ENCODE results near the gene NFASC. TPM values are rescaled to one million over a fixed set of nuclear protein-coding genes. Genes with fewer than 3 reads are reported as not detected.

Gene NFASC
- total RNA-seq, 1 donor from 2014 or later, result 0.80 TPM

DNA sequence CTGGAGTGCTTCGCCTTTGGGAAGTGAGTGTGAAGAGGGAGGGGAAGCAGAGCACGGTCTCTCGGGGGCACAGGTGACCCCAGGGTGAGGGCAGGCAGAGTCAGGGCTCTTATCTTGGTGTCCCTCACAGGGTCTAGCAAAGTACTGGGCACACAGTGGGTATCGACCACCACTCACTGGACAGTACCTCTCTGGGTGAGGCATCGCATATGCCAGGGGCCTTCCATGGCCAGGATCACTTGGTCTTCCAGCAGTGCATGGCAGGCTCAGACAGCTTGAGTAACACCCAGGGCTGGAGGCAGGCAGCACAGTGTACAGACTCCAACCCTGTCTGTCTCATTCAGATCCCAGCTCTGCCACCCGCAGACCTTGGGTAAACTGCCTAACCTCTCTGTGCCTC lies 189.0 kb downstream of the NFASC start:
- DNase-seq (ENCODE audit: low read depth), result no peak

DNA sequence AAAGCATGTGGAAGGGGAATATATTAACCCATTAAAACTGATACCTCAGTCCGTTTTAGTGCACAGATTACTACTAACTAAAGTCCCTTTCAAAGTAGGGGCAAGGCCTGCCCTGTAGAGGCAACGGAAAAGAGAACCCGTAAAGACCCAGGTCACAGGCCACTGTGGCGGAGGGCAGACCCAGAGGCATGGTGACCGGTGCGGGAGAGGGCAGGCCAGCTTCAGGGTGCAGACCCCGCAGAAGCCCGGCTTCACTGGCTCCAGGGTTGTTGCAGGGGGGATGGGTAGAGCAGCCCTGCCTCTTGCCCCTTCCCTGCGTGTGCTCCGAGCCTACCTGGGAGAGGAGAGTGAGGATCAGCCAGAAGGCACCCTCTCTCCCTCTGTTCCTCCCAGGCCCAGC lies 190.1 kb downstream of the NFASC start:
- no peak for DNase-seq (ENCODE audit: low read depth)

DNA sequence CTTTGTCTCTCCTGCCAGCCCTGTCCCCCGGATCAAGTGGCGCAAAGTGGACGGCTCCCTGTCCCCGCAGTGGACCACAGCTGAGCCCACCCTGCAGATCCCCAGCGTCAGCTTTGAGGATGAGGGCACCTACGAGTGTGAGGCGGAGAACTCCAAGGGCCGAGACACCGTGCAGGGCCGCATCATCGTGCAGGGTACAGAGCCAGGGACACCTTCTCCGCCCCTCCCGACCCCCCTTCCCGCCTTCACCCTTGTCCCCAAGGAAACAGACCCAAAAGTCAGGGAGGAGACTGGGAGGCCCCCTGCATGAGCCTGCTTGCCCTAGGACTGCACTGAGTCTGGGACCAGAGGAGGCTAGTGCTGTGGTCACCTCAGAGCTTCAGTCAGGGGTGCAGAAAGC lies 190.6 kb downstream of the NFASC start:
- DNase-seq (ENCODE audit: low read depth), result no peak

DNA sequence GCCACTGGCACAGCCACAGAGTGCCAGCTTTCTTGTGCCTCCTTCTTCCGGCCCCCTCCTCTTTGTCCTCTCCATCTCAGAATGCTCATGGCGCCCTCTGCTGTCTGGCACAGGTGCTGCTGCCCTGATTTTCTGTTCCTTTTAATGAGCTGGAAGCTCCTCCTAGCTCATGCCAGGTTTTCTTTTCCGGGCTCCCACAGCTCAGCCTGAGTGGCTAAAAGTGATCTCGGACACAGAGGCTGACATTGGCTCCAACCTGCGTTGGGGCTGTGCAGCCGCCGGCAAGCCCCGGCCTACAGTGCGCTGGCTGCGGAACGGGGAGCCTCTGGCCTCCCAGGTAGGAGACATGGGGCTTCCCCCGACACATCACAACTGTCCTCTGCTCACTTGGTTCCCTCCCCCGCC lies 191.0 kb downstream of the NFASC start:
- DNase-seq (ENCODE audit: low read depth), result peak; percentile 70

DNA sequence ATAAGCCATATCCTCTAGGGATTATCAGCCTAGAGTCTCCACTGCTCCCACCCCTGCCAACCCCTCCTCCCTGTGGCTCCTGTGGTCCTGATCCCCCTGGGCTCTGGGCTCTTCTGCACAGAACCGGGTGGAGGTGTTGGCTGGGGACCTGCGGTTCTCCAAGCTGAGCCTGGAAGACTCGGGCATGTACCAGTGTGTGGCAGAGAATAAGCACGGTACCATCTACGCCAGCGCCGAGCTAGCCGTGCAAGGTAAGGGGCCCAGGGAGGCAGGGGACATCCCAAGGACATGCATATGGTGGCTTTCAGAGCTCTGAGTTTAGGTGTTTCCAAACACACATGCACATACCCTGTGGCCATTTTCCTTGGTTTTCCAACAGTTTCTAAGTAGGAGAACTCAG lies 191.7 kb downstream of the NFASC start:
- no peak for DNase-seq (ENCODE audit: low read depth)

DNA sequence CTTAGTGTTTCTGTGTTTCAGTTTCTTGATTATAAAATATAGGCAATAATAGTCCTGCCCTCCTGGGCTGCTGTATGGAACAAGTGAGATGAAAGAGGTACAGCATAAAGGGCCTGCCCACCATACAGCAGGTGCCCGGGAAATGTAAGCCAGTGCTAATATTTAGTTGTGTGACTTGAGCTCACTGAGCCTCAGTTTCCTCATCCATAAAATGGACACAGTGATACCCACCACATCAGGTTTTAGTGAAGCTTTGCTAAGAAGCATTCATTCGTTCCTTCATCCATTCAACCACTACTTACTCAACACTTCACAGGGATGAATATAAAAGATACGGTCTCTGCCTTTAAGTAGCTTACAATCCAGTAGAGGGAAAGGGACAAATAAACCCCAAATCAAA lies 192.2 kb downstream of the NFASC start:
- no peak for DNase-seq (ENCODE audit: low read depth)

DNA sequence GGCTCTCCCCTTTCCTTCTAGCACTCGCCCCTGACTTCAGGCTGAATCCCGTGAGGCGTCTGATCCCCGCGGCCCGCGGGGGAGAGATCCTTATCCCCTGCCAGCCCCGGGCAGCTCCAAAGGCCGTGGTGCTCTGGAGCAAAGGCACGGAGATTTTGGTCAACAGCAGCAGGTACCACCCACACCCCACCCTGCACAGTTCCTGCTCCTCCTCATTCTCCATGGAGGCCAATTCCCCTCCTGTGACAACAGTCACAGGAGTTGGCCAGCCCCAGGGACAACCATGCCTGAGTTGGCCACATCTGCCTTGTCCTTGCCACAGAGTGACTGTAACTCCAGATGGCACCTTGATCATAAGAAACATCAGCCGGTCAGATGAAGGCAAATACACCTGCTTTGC lies 193.6 kb downstream of the NFASC start:
- no peak for DNase-seq (ENCODE audit: low read depth)

DNA sequence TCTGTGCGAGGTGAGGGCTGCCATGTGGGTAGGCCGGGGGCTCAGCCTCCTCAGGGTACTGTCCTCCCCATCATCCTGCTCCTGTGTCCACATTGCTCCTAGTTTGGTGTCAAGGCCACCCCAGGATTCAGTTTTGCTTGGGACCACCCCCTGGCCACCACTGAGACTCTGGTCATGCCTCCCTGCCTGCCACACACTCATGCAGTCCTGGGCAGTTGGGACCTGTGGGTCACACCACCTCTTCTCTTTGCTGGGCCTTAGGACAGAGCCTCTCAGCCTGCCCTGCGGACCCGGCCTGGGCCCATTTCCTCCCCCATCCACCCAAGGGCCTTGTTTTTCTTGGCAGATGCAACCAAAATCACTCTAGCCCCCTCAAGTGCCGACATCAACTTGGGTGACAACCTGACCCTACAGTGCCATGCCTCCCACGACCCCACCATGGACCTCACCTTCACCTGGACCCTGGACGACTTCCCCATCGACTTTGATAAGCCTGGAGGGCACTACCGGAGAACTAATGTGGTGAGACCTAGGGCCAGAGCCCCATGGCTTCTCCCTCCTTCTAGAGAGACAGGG lies 194.2 kb downstream of the NFASC start:
- no peak for DNase-seq (ENCODE audit: low read depth)

DNA sequence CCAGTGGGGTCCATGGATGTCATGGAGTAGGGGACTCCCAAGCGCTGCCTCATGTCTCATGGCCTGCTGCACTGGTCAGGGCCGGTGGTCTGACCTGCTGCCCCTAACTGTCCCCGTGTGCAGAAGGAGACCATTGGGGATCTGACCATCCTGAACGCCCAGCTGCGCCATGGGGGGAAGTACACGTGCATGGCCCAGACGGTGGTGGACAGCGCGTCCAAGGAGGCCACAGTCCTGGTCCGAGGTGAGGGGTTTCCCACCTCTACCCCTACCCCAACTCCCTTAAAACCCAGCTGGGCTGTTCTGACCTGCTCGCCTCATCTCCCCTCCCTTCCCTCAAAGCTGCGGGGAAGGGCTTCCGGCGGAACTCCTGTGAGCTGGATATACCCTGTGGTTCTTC lies 195.0 kb downstream of the NFASC start:
- DNase-seq (ENCODE audit: low read depth), result no peak

DNA sequence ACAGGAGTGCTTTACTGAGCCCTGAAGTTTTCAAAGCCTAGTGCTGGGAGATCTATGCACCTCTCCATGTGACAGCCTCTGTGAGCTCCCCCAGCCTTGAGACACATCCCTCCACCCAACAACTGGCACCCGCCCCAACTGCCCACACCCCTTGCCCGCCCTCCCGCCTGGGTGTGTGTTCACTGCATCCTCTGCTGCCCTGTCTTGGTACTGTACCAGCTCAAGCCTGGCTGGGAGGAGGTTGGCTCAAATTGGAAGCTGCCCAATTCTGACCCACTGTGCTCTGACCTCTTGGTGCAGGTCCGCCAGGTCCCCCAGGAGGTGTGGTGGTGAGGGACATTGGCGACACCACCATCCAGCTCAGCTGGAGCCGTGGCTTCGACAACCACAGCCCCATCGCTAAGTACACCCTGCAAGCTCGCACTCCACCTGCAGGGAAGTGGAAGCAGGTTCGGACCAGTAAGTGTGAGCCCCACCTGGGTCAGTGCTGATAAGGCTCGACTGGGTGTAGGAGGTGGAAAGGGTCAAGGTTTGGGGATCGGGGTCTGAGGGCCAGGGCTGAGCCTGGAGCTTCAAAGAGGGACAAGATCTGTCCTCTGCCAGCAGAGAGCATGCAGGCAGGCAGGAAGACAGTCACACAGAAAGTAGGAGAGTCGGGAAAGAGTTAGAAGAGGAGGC lies 195.6 kb downstream of the NFASC start:
- no peak for DNase-seq (ENCODE audit: low read depth)

DNA sequence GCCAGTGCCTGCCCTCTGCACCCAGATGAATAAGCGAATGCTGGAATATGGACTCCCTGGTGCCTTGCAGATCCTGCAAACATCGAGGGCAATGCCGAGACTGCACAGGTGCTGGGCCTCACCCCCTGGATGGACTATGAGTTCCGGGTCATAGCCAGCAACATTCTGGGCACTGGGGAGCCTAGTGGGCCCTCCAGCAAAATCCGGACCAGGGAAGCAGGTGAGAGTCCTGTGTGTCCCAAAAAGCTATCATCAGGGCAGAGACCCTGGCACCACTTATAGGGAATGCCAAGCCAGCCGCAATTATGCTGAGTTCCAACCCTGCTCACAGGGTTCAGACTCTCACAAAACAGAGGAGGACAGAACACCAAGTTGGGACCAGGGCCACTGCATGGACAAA lies 196.4 kb downstream of the NFASC start:
- DNase-seq (ENCODE audit: low read depth), result no peak

DNA sequence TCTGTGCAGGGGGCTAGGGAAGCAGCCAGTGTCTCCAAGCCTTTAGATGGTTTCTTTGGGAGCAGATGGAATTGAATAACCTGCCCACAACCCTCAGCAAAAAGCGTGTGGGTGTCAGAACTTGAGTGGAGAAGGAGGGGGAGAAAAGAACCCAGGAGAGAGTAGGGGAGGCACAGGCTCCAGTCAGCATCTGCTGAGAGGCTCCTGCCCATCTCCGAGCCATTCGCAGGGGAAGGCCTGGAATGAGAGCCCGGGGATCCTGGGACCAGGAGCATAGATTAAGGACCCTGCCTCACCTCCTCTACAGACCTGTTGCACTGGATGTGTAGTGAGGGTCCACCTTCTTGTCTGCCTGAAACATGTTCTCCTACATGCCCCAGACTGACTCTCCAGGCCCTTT lies 197.3 kb downstream of the NFASC start:
- no peak for DNase-seq (ENCODE audit: low read depth)

DNA sequence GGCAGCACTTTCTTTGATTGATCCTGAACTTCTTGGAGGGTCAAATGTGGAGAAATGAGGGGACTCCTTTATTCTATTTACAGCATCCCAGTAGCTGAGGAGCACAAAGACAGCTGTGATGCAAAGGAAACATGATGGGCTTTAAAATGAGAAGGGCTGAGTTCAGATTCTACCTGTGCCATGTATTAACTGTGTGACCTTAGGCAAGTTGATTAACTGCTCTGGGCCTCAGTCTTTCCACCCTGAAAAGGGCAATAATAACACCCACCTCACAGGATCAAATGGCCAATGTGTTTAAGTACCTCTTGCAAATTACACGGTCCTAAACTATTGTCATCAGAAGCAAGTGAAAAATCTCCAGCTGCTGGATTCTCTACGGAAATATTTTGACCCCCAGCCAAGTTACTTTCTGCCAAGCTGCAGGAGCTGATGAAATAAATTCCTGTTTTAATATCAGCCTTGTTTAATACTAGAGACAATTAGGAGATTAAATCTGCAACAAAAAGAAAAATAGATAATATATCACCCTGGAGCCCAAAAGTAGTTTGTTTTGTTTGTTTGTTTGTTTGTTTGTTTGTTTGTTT lies 197.9 kb downstream of the NFASC start:
- no peak for DNase-seq (ENCODE audit: low read depth)

DNA sequence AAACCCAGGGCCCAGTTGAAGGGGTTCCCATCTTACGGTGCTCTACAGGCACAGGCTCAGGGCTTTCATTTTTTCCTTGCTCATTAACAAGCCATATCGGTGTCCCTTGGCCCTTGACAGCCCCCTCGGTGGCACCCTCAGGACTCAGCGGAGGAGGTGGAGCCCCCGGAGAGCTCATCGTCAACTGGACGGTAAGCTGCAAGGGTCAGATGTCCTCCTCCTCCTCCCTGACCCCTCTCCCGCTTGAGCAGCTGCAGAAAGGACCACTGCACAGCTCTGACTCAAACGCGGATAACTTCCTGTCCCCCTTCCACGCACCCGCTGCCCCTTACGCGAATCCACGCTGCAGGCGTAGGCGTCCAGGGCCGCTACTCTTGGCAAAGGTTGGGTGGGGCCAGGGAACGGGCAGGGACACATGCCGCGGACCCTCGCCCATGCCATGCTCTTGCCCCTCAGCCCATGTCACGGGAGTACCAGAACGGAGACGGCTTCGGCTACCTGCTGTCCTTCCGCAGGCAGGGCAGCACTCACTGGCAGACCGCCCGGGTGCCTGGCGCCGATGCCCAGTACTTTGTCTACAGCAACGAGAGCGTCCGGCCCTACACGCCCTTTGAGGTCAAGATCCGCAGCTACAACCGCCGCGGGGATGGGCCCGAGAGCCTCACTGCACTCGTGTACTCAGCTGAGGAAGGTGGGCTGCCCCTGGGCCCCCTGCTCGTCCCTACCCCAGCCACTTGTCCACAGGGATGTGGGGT lies 198.9 kb downstream of the NFASC start:
- DNase-seq (ENCODE audit: low read depth), result no peak

DNA sequence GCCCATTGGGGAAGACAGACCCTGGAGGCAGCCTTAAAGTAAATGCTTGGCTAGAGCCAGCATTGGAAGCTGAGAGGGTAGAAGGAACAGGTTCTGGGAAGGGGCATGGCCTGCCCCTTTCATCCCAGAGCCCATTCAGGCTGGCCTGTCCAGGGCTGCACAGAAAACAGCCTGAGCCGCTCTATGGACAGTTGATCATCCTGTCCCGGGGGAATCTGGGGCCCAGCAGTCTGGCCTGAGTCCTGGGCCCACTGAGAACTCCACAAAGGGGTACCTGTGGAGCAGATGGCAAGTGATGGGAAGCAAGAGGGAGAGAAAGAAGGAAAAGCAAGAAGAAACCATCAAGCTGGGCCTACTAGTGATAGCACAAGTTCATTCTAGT lies 200.4 kb downstream of the NFASC start:
- DNase-seq (ENCODE audit: low read depth), result no peak

DNA sequence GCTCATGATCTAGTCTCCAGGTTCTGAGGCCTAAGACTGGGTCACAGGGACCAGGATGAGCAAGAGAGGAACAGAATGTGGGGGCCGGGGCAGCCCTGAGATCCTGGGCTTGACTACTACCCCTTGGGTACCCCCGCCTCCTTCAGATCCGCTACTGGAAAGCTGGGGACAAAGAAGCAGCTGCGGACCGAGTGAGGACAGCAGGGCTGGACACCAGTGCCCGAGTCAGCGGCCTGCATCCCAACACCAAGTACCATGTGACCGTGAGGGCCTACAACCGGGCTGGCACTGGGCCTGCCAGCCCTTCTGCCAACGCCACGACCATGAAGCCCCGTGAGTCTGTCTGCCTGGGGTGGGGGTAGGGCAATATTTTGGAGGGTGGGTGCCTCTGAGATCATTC lies 201.1 kb downstream of the NFASC start:
- DNase-seq (ENCODE audit: low read depth), result no peak

DNA sequence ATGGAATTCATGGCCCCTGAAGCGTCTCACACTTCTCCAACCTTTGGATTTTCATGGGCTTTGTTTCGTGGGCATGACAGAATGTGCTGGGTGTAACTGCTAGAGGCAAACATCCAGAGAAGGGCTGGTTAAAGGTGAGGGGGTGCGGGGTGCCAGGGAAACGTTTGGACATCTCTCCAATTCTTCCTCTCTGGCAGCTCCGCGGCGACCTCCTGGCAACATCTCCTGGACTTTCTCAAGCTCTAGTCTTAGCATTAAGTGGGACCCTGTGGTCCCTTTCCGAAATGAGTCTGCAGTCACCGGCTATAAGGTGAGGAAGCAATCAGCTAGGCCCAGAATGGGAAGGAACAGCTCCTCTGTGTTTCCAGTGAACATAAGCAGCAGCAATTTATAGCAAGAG lies 201.6 kb downstream of the NFASC start:
- no peak for DNase-seq (ENCODE audit: low read depth)

Other genes with a start within 250 kb of the NFASC start
- 0.13 TPM in 1 of 2 replicates, not detected in the other for gene LRRN2, start 185.1 kb upstream of the NFASC start, total RNA-seq
- gene CNTN2, start 172.3 kb downstream of the NFASC start, total RNA-seq, result not detected in 2 replicates
- 2.3 and 2.5 TPM in 2 replicates for gene TMEM81, start 213.6 kb downstream of the NFASC start, total RNA-seq